Activated T-helper 2 cell treated with anti-CD3 and anti-CD28 coated beads, Interferon-gamma antibody, Interleukin-2, Interleukin-4, amounts not matched to agents 10 μg/mL and 5 μg/mL and 100 μg/mL, durations not matched to agents 14 hours and 24 hours and 36 hours (primary cell): ENCODE results near the gene TNFSF8. TPM values are rescaled to one million over a fixed set of nuclear protein-coding genes. Genes with fewer than 3 reads are reported as not detected.
A peak's percentile ranks its signal among the peaks of the same experiment; 100 is the strongest.

Source experiments
- DNase-seq: peaks from one replicate; pipeline ENCODE4 v3.0.0; 2021; ENCODE audit warnings: low spot score
- H3K27ac Mint-ChIP-seq: one replicate; pipeline ENCODE4 v1.8.0; 2021; ENCODE audit warnings: mixed read lengths
- H3K27me3 Mint-ChIP-seq: one replicate; pipeline ENCODE4 v1.8.0; 2021; ENCODE audit warnings: low read depth, mixed read lengths
- H3K36me3 Mint-ChIP-seq: one replicate; pipeline ENCODE4 v1.8.0; 2021; ENCODE audit warnings: low read depth, mixed read lengths
- H3K4me1 Mint-ChIP-seq: one replicate; pipeline ENCODE4 v1.8.0; 2021; ENCODE audit warnings: low read depth, mixed read lengths
- H3K4me3 Mint-ChIP-seq: one replicate; pipeline ENCODE4 v1.8.0; 2021; ENCODE audit warnings: low read depth, mild to moderate bottlenecking, moderate library complexity, mixed read lengths
- H3K9me3 Mint-ChIP-seq: one replicate; pipeline ENCODE4 v1.8.0; 2021; ENCODE audit warnings: mixed read lengths
- intact Hi-C: fragments of 100-400 bp; cut with micrococcal nuclease; formaldehyde crosslinking; loops from one replicate; pipeline ENCODE4 v1.15.1; 2023
- total RNA-seq: library from RNA; stranded (reverse); gene quantifications from 2 replicates; pipeline ENCODE4 v1.2.3, GENCODE V29; 2022

The TNFSF8 gene
- total RNA-seq, 1 donor from 2014 or later: 73.6 TPM

- intact Hi-C loops: no loop called here
- Mint-ChIP-seq H3K36me3 (peaks cover 86% of the 10 kb centered on the region), H3K27ac (peak overlapping the region; percentile 94)
Observed at GRCh38 chr9:114910541-114910940, 19.9 kb downstream of the TNFSF8 start.

GRCh38 chr9:114909661-114910060 is 20.7 kb downstream of the TNFSF8 start:
- Mint-ChIP-seq H3K4me3 (no peak overlapping the region), H3K27ac (peak overlapping the region; percentile 94), H3K27me3 (no peaks in the 10 kb centered on the region), H3K36me3 (peaks cover 78% of the 10 kb centered on the region), H3K4me1 (peaks cover 67% of the 10 kb centered on the region), H3K9me3 (no peaks in the 10 kb centered on the region)
- intact Hi-C loops: loop anchor here (1.0 to 2.0 kb wide), 4 partner anchors 15 to 219 kb away; partner anchors contain the start of gene TNFSF8
- DNase-seq: no peak

More at GRCh38 chr9:114910541-114910940, 19.9 kb downstream of the TNFSF8 start:
- DNase-seq: no peak
- H3K27me3 Mint-ChIP-seq: no peaks in the 10 kb centered on the region
- H3K4me1 Mint-ChIP-seq: peaks cover 63% of the 10 kb centered on the region
- H3K4me3 Mint-ChIP-seq: no peak overlapping the region
- H3K9me3 Mint-ChIP-seq: no peaks in the 10 kb centered on the region

- H3K36me3 Mint-ChIP-seq: peaks cover 70% of the 10 kb centered on the region
- peaks cover 74% of the 10 kb centered on the region for H3K4me1 Mint-ChIP-seq
- intact Hi-C loops: loop anchor here (1.0 to 2.0 kb wide), 5 partner anchors 14 to 227 kb away; partner anchors contain the start of genes TEX48 and TNFSF8
- H3K27ac Mint-ChIP-seq: peak overlapping the region; percentile 94
- no peaks in the 10 kb centered on the region for H3K9me3 Mint-ChIP-seq
- H3K4me3 Mint-ChIP-seq: peak overlapping the region; percentile 52
- no peak for DNase-seq
- no peaks in the 10 kb centered on the region for H3K27me3 Mint-ChIP-seq
Observed at GRCh38 chr9:114908805-114909448, 21.5 kb downstream of the TNFSF8 start.

GRCh38 chr9:114908104-114908622 is 22.2 kb downstream of the TNFSF8 start:
- intact Hi-C loops: loop anchor here (1.0 to 2.0 kb wide), 4 partner anchors 13 to 226 kb away; partner anchors contain the start of gene TEX48

GRCh38 chr9:114906922-114907571 is 23.3 kb downstream of the TNFSF8 start:
- no peak for DNase-seq
- H3K27ac Mint-ChIP-seq: peak overlapping the region; percentile 94
- no peaks in the 10 kb centered on the region for H3K27me3 Mint-ChIP-seq
- H3K4me3 Mint-ChIP-seq: no peak overlapping the region
- H3K36me3 Mint-ChIP-seq: peaks cover 51% of the 10 kb centered on the region
- H3K9me3 Mint-ChIP-seq: no peaks in the 10 kb centered on the region
- intact Hi-C loops: loop anchor here (1.0 kb wide), 2 partner anchors 107 to 168 kb away; no protein-coding TSS in a partner anchor
- peaks cover 84% of the 10 kb centered on the region for H3K4me1 Mint-ChIP-seq

More at GRCh38 chr9:114908104-114908622, 22.2 kb downstream of the TNFSF8 start:
- H3K27ac Mint-ChIP-seq: peak overlapping the region; percentile 94
- H3K9me3 Mint-ChIP-seq: no peaks in the 10 kb centered on the region
- H3K27me3 Mint-ChIP-seq: no peaks in the 10 kb centered on the region
- H3K36me3 Mint-ChIP-seq: peaks cover 63% of the 10 kb centered on the region
- peak; percentile 35 for DNase-seq
- peak overlapping the region; percentile 52 for H3K4me3 Mint-ChIP-seq
- H3K4me1 Mint-ChIP-seq: peaks cover 78% of the 10 kb centered on the region

GRCh38 chr9:114905170-114905940 is 25.0 kb downstream of the TNFSF8 start:
- Mint-ChIP-seq H3K4me3 (no peak overlapping the region), H3K27me3 (no peaks in the 10 kb centered on the region), H3K9me3 (no peaks in the 10 kb centered on the region), H3K4me1 (peaks cover 87% of the 10 kb centered on the region), H3K27ac (no peak overlapping the region), H3K36me3 (peaks cover 36% of the 10 kb centered on the region)
- no peak for DNase-seq
- intact Hi-C loops: no loop called here

GRCh38 chr9:114902786-114903524 is 27.4 kb downstream of the TNFSF8 start:
- H3K27me3 Mint-ChIP-seq: no peaks in the 10 kb centered on the region
- intact Hi-C loops: loop anchor here (1.0 kb wide), 1 partner anchor 9 kb away; no protein-coding TSS in a partner anchor
- H3K36me3 Mint-ChIP-seq: peaks cover 12% of the 10 kb centered on the region
- no peak for DNase-seq
- no peaks in the 10 kb centered on the region for H3K9me3 Mint-ChIP-seq
- peak overlapping the region; percentile 54 for H3K4me3 Mint-ChIP-seq
- peak overlapping the region; percentile 48 for H3K27ac Mint-ChIP-seq
- peaks cover 64% of the 10 kb centered on the region for H3K4me1 Mint-ChIP-seq

GRCh38 chr9:114900942-114901802 is 29.2 kb downstream of the TNFSF8 start:
- H3K36me3 Mint-ChIP-seq: peaks cover 4% of the 10 kb centered on the region
- H3K4me1 Mint-ChIP-seq: peaks cover 51% of the 10 kb centered on the region

GRCh38 chr9:114899995-114900394 is 30.4 kb downstream of the TNFSF8 start:
- Mint-ChIP-seq H3K27ac (no peak overlapping the region), H3K4me3 (no peak overlapping the region), H3K4me1 (peaks cover 55% of the 10 kb centered on the region), H3K27me3 (no peaks in the 10 kb centered on the region), H3K9me3 (no peaks in the 10 kb centered on the region), H3K36me3 (peaks cover 15% of the 10 kb centered on the region)
- no peak for DNase-seq
- intact Hi-C loops: loop anchor here (10.0 kb wide), 1 partner anchor 515 kb away; the partner anchor contains the start of gene AKNA

More at GRCh38 chr9:114900942-114901802, 29.2 kb downstream of the TNFSF8 start:
- H3K9me3 Mint-ChIP-seq: no peaks in the 10 kb centered on the region
- DNase-seq: no peak
- H3K27me3 Mint-ChIP-seq: no peaks in the 10 kb centered on the region
- no peak overlapping the region for H3K4me3 Mint-ChIP-seq
- intact Hi-C loops: no loop called here
- peak overlapping the region; percentile 18 for H3K27ac Mint-ChIP-seq

GRCh38 chr9:114899461-114899860 is 30.9 kb downstream of the TNFSF8 start:
- Mint-ChIP-seq H3K4me1 (peaks cover 55% of the 10 kb centered on the region), H3K4me3 (no peak overlapping the region), H3K9me3 (no peaks in the 10 kb centered on the region), H3K27ac (no peak overlapping the region), H3K36me3 (peaks cover 17% of the 10 kb centered on the region), H3K27me3 (no peaks in the 10 kb centered on the region)
- intact Hi-C loops: loop anchor here (10.0 kb wide), 1 partner anchor 515 kb away; the partner anchor contains the start of gene AKNA
- DNase-seq: no peak

- H3K9me3 Mint-ChIP-seq: no peaks in the 10 kb centered on the region
- H3K4me3 Mint-ChIP-seq: no peak overlapping the region
- peak; percentile 84 for DNase-seq
- intact Hi-C loops: loop anchor here (10.0 kb wide), 1 partner anchor 514 kb away; the partner anchor contains the start of gene AKNA
- H3K36me3 Mint-ChIP-seq: peaks cover 23% of the 10 kb centered on the region
- no peak overlapping the region for H3K27ac Mint-ChIP-seq
- peaks cover 55% of the 10 kb centered on the region for H3K4me1 Mint-ChIP-seq
- no peaks in the 10 kb centered on the region for H3K27me3 Mint-ChIP-seq
Observed at GRCh38 chr9:114898741-114899140, 31.6 kb downstream of the TNFSF8 start.
